ENCODE results near the gene ANKRD9. TPM values are rescaled to one million over a fixed set of nuclear protein-coding genes. Genes with fewer than 3 reads are reported as not detected.
A peak's percentile ranks its signal among the peaks of the same experiment; 100 is the strongest.
"Not testable (repeated sequence)": the region's sequence is repeated elsewhere in the genome, so short reads cannot be mapped to it uniquely, and the experiment has no call there.

ANKRD9 gene
- total and polyA plus RNA-seq, 12 donors = 94.4 to 264 (median 120) TPM

GRCh38 chr14:102556098-102556677, 46.6 kb upstream of the ANKRD9 start:
- Histone ChIP-seq H3K4me1 (peaks cover 0 to 16% (median 4%) of the 10 kb centered on the region in 9 donors), H3K4me3 (peak overlapping the region in 1 of 10 donors; percentile 99), H3K9me3 (no peaks in the 10 kb centered on the region), H3K27me3 (no peaks in the 10 kb centered on the region), H3K27ac (no peak overlapping the region), H3K36me3 (no peaks in the 10 kb centered on the region)
- intact Hi-C loops (cut with DNase I) = no loop called here
- WGBS, 2 donors = 96 to 98% methylated on average over 13 to 14 of the region's 14 CpGs
- no peak for TF ChIP-seq CTCF (IDR thresholded peaks at IDR 0.05)
- peak in 2 of 8 donors; percentile 16 to 45 for ATAC-seq
- no peak for DNase-seq

GRCh38 chr14:102554821-102555819, 45.5 kb upstream of the ANKRD9 start:
- WGBS, 2 donors = 4 to 5% methylated on average over 89 to 94 of the region's 94 CpGs
- intact Hi-C loops (cut with DNase I) = no loop called here

GRCh38 chr14:102551995-102552705, 42.6 kb upstream of the ANKRD9 start:
- H3K27me3 ChIP-seq = peaks cover 0 to 12% (median 5%) of the 10 kb centered on the region in 7 donors
- no peaks in the 10 kb centered on the region for H3K9me3 ChIP-seq
- no peak overlapping the region for H3K4me3 ChIP-seq
- WGBS, 2 donors = 80 to 88% methylated on average over 13 to 14 of the region's 14 CpGs
- no peak for TF ChIP-seq CTCF (IDR thresholded peaks at IDR 0.05)
- peak in 1 of 8 donors; percentile 61 for ATAC-seq
- DNase-seq = no peak
- no peak overlapping the region for H3K27ac ChIP-seq
- no peaks in the 10 kb centered on the region for H3K36me3 ChIP-seq
- H3K4me1 ChIP-seq = peaks cover 0 to 16% (median 4%) of the 10 kb centered on the region in 9 donors
- intact Hi-C loops (cut with DNase I) = no loop called here

More at GRCh38 chr14:102554821-102555819, 45.5 kb upstream of the ANKRD9 start:
- H3K36me3 ChIP-seq = no peaks in the 10 kb centered on the region
- no peaks in the 10 kb centered on the region for H3K9me3 ChIP-seq
- ATAC-seq = peak; percentile 61 to 85 (median 69)
- peak overlapping the region; percentile 73 to 99 (median 86) for H3K4me3 ChIP-seq
- H3K27me3 ChIP-seq = peaks cover 0 to 6% (median 0%) of the 10 kb centered on the region in 7 donors
- H3K4me1 ChIP-seq = peaks cover 0 to 16% (median 4%) of the 10 kb centered on the region in 9 donors
- no peak for TF ChIP-seq CTCF (IDR thresholded peaks at IDR 0.05)
- peak overlapping the region in 8 of 10 donors; percentile 41 to 86 (median 66) for H3K27ac ChIP-seq
- DNase-seq = peak; percentile 36 to 47

DNA sequence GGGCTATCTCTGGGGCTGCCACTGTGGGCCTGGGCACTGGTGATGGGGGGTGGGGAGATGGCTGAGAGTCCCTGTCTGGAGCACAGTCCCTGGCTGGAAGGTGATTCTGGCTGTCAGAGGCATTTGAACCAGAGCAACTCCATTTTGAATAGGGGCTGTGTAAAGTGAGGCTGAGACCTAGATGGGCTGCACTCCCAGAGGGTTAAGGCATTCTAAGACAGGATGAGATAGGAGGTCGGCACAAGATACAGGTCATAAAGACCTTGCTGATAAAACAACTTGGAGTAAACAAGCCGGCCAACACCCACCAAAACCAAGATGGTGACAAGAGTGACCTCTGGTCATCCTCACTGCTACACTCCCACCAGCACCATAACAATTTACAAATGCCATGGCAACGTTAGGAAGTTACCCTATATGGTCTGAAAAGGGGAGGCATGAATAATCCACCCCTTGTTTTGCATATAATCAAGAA, 41.4 kb upstream of the ANKRD9 start:
- H3K36me3 ChIP-seq; H3K4me3 ChIP-seq; DNase-seq; intact Hi-C loops (cut with DNase I); H3K27ac ChIP-seq; ATAC-seq; H3K9me3 ChIP-seq: not testable (repeated sequence)
- Histone ChIP-seq H3K27me3 (peaks cover 0 to 22% (median 12%) of the 10 kb centered on the region in 7 donors), H3K4me1 (peaks cover 0 to 16% (median 4%) of the 10 kb centered on the region in 9 donors)
- WGBS, 2 donors = 75 to 79% methylated on average over 3 of the region's 3 CpGs

All from heart right ventricle (tissue), 16 donors.